DMS114 treated with DMSO at 0.1 percent for 48 hours (cell line): ENCODE measurements around the gene TRAIP.

Experiments used
- DNase-seq: peaks from one replicate; lab custom pipeline; 2025; ENCODE audit not compliant: unreplicated experiment; lab: John Stamatoyannopoulos, UW

TRAIP gene

DNA sequence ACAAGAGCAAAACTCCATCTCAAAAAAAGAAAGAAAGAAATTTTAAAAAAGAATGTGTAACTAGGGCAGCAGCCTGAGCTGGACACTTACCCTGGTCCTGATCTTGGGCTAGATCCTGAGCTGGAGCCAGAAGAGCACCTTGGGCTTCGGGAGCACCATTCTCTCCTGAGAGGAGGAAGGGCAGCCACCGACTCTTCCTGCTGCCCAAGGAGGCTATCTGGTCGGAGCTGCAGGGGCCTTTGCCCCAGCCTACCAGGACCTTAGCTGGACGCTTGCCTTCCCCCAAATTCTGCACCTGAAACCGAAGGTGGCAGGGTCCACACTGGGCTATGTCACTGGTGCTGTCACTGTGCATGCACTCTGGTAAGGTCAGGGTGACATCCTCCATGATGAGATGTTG is 20.2 kb upstream of the TRAIP start:
- no peak for DNase-seq

DNA sequence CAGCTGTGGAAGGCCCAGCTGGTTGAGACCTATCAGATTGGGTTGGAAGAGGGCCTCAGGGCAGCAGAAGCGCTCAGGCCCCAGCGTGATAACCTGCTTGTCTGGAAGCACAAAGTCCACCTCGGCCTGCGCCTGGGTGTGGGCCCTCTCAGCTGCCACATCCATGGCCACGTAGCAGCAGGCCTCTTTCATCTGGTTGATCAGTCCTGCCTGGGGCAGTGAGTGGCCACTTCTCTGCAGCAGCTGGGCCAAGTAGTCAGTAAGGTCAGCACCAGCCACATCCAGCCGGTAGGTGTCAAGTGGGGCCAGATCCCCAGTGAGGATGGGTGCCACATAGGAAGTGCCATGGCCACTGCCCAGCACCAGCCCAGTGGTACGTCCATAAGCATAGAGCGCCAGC is 17.3 kb upstream of the TRAIP start:
- DNase-seq: no peak

DNA sequence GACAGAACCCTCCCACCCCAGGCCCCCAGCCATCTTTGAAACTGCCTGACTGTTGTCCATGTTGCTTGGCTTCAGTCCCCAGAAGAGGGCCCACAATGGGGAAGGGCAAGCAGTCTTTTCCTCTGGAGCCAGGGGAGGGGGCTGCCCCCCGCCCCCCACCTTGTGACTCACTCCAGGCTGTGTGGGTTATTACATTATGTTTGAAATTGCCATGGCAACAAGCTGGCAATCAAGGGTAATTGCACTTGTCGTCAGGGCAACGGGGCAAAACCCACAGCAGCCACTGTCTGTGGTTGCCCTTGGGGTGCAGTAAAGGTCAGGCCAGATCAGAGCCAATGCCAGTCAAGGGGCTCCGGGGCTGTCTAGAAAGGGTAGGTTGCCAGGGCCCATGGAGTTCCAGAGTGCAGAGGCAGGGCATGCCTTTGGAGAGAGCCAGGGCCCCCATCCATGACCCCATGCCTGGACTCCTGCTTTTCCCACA is 16.5 kb upstream of the TRAIP start:
- DNase-seq: no peak

DNA sequence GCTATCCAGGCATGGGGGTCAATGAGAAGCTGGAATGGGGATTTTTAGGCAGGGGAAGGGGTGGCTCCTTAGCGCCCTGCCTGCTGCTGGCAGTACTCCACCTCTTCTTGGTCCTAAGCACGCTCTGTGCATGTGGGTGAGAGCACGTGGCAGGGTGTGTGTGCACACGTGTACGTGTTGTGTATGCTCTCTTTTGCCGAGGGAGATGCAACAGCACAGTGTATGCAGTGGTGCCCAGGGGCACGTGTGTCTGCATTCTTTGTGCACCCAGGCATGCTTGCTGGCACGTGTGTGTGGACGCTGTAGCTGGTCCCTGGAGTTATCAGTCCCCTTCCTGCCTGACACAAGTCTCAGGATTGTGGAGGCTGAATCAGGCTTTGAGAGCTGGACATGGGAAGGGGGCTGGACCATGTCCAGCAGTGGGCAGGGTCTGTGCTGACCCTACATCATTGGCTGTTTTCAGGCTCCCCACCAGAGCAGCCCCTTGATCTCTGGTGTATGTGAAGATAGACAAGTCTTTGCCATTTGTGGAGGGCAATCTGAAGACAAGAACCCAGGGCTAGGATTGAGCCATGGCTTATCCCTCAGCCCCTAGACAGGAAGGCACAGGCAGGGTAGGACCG is 15.3 kb upstream of the TRAIP start:
- DNase-seq: no peak

DNA sequence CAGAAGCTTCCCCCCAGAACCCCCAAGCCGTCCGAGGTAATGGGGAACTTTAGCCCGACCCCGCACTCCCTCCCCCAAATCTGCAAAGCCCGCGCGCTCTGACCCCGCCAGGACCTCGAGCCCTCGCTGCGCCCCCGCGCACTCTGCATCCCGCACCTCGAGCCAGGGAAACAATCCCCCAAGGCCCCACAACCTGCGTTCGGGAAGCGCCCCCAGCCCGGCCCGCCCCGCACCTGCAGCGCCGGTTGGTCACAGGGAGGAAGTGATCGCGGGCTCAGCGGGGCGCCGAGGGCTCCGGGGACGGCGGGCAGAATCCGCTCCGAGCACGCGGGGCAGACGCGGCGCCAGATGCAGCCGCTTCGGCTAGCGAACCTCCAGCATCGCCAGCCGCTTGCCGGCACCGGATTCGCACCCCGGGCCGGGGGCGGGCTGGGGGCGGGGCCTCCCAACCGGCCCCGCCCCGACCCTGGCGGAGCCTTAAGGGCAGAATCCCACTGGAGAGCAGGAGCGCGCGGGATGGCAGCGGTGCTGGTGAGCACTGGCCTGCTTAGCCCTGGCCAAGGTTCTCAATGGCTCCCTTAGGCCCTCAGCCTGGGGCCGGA is 13.3 kb upstream of the TRAIP start, which contains the start of gene CAMKV:
Gene CAMKV, minus strand, starts transcription at position 382 of the 602 bp plus-strand sequence. CDS start 7,518 bp downstream, outside the sequence.
- no peak for DNase-seq

DNA sequence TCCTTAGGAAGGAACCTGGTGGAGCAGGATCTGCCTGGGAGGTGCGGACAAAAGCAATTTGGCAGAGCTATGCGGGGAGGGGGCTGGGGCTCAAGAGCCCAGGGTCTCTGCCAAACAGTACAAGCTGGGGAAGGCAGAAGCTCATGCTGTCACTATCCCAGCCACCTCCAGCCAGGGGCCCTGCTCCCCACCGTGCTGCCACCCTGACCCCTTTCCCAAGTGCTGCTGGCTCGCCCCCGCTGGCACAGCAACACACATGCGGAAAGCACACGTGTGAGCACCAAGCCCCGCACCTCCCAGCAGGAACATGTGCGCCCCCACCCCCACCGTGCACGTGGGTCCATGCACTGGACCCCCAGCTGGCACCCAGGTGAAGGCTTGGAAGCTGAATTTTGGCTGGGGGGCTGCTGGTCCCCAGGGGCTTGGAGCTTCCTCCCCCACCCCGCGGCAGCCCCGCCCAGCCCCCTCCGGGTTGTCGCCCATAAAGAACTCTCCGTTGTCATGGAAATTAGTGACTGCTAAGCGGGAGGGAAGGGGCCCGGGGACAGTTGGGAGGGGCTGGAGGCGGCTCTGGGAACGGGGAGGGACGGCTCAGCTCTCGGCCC is 12.6 kb upstream of the TRAIP start:
- DNase-seq: no peak

DNA sequence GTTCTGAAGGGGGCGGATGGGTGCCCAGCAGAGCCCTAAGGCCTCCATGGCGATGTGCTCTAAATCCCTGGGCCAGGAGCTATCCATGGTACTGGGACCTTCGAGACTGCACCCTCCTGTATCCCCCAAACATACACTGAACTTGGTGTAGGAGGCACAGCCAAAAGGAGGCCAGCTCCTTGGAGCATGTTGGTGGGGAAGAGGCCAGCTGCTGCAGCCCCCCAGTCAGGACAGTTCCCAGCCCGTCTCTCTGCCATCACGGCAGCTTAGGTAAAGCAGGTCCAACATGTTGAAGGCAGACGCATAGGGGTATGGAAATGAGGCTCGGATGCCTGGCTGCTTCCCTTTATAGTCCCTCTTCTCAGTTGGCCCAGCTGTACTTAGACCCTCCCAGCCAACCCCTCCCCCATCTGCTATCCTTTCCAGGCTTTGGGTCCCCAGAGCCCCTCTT is 11.5 kb upstream of the TRAIP start:
- no peak for DNase-seq

DNA sequence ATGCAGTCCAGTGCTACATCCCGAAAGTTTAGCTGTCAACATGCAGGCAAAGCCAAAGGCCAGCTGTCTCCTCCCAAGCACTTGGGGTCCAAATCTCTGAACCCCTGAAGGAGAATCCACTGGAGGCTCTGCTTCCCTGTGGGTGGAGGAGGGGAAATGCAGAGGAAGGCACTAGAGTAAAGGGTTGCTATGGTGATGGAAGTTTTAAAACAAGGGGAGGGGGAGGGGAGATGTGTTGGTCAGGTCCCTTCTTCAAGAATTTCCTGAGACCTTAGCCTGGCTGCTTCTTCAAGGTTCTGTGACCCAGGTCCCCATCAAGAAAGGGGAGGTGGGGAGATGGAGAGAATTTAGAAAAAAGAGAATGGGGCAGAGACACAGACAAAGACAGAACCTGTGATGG is 11.0 kb upstream of the TRAIP start:
- no peak for DNase-seq

DNA sequence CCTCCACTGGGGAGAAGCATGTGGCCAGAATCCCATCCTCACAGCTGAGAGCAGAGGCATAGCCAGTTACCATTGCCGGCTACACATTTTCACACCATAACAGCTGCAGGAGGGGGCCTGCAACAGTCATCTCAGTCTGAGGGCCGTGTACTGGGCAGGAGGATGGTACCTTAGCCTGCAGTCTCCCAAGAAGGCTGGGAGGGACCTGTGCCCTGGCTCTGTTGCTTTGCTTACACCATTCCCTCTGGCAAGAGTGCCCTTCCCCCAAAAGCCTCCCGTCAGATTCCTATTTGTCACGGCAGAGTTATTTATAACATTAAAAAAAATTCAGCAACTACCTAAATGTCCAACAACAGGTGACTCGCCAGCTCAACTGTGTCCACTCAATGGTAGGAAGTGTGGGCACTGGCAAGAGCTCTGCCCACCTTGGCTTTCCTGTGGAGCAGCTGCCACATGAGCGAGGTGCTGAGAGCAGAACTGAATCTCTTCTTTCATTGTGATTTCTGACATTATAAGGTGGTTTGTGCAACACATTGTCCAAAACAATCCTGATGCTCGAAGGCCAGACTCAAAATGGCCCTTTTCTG is 8.9 kb upstream of the TRAIP start:
- DNase-seq: no peak

DNA sequence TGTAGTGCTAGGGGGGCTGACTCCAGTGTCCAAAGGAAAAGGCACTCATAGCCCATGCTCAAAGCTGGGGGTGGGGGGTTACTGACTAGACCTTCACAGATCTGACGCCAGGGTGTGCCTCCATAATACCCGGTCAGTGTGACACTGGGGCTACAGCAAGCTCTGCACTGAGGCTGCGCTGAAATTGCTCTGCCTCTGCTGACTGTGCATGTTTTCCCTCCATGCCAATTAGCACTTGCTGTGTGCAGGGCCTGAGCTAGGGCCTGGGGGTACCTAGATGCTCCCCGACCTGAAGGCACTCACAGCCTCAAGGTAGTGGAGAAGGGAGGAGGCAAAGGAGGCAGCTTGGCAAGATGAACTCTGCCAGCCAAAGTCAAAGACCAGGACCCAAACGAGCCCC is 8.1 kb upstream of the TRAIP start:
- no peak for DNase-seq

DNA sequence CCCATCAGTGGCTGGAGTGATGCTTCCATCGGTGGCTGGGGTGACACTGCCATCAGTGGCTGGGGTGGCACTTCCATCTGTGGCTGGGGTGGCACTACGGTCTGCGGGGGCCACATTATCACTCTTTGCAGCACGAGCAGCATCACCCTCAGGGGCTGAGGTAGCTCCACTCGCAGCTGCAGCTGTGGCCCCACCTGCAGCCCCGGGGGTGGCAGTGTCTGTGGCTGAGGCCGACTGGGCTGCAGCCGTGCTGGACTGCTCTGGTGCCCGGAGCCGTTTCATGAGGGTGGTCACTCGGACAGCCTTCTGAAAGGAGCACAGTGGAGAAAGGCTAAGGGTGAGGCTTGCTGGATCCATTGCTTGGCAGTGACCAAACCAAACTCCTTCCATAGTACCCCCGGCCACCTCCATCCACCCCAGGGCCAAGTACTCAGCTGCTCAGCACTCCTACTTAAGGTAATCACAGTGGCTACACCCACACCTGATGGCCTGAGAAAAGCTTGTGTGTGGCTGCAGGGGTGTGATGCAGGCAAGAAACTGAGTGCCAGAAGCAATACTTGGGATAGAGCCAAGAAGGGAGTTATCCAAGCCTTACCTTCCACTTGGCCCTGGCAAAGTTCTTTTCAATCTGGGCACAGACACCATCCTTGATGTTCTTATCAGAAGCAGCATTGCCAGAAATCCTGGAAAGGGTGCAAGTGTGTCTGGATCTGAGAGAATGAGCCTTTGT is 3.4 kb upstream of the TRAIP start:
- no peak for DNase-seq

DNA sequence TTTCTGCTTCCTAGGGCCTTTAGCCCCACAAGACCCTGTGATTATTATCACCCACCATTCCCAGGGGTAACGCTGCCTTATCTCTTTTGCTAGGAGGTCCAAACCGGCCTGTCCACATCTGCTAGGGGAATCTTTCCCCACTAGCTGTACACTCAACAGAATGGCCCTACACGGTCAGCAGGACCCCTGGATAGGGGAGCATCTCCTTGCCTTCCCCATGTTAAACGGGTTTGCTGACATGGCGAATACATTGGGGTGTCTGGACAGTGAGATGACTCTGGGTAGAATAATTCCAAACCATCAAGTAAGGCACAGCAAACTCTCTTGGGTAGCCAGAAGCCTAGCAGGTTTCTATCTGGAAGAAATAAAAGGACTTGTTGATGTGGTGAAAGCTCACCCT is 702 bp downstream of the TRAIP start:
- DNase-seq: no peak

DNA sequence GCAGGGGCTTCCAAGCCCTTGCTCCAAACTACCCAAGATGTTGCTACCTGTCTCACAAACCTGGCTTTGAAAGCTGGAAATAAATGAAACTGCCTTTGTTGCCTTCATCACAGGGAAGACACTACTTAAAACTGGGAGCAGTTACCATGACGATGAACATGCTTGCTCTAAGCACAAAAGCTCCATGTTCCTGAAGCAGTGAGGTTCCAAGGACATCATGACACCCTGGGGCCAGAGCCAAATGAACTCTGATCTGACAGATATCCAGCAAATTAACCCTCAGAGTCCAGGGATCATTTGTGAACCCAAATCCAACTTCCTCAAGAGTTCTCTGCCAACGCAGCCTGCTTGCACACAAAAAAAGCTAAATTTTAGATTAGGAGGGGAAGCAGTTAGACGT is 10.7 kb downstream of the TRAIP start:
- DNase-seq: no peak

DNA sequence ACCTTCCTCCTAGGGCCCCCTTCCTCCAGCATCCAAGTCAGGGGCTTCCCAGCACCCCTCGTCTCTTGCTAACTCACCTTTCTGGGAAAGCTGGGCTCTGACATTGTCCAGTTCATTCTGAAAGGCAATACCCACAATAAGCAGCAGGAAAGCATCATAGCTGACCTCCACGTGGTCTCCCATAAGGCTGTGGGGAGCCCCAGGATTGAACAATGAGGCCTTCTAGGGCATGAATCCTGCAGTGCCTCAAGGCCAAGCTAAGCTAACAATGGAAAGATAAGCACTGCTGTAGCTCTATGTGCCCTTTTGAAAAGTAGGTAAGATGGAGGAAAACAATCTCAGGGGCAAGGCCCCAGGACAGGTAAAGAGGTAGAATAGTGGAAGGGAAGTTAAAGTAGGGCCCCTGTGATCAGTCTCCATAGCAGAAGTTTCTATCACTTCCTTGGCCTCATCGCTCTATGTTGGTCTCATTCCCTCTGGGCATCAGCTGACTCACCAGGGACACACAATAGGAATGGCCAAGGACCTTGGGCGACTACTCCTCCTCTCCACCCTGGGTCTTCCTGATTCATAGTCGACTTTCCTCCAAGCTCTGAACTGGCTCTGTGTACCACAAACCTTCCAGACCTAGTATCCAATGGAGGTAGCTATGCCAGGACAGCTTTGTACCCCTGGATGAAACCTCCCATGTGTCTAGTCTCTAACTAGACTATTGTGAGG is 11.7 kb downstream of the TRAIP start:
- DNase-seq: no peak

DNA sequence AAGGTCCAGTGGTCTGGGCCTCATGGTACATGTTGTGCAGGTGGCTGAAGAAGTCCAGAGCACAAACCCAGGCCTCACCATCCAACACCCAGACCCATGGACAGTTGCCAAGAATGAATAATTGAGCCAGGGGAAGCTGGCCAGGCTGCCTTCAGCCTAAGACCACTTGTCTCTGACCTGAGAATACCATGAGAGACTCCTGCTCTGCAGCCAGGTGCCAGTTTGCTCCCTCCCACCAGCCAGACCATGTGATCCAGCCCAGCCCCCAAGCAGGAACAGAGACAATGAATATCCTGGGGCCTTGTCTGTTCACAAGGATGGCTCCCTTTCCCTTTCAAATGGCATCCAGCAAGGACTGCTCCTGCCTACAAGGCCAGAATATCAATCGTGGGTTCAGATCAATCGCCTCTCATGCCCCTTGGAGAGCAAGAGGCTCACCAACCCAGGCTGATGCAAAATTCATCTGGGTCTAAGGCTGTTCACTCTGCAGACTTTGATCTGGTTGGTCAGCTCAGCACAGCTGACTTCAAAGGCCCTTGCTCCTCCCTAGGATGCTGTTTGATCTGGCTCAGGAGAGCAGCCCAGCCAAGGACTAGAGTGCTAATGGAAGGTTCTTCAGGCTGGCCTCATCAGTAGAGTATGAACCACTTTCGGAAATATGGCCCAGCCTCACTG is 13.4 kb downstream of the TRAIP start:
- DNase-seq: no peak

DNA sequence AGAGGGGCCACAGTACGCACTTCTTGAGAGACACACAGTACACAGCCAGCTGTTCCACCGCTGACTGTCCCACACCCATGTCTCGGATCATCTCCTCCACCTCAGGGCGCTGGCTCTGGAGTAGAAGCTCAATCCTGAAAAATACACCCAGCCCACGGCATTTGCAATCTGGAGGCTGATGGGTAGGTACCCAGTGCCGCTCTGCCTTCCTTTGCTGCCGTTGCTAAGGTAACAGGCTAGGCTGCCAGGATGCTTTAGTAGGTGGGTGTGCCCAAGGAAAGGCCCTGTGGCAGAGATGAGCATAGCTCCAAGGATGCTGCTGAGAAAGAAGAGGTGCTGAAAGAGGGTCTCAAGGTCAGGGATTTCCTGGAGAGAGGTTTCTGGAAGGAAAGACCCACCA is 14.6 kb downstream of the TRAIP start:
- no peak for DNase-seq

DNA sequence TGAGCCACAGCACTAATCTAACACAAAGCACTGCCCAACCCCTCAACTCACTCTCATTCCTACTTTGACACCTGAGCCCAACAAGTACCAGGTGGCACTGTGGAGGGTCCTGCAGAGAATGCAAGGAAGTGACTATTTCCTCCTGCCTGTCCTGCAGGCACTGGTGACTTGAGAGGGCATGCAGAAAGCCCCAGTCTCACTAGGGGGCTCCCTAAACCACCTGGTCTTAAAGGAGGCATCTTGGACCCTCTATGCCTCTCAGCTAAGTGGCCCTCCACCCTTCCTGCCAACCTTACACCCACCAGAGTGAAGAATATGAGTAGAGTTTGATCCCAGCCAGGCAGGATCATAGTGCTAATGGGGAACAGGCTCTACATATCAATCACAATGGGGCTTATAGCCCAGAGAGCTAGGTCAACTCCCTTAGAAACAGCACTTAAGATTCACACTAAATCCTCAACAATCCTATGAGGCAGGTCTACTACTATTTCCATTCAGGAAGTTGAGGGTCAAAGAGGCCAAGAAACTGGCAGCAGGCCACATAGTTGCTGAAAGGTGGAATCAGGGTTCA is 15.2 kb downstream of the TRAIP start:
- DNase-seq: no peak

DNA sequence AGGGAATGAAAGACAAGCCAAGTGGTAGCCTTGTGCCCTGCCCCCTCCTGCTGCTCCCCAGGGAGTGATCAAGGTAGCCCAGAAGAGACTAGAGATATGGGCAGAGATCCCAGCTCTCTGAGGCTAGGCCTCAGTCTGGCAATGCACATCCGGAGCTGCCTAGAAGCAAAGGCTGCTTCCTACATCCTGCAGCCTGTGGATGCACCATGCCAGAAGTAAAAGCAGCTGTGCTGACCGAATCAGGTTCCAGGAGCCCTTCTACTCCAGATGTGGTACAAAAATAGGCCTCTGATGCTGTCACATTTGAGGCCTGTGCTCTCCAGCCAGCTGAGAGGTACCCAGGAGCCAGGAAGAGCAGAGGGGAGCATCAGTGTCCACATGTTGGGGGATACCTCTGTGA is 16.0 kb downstream of the TRAIP start:
- no peak for DNase-seq

DNA sequence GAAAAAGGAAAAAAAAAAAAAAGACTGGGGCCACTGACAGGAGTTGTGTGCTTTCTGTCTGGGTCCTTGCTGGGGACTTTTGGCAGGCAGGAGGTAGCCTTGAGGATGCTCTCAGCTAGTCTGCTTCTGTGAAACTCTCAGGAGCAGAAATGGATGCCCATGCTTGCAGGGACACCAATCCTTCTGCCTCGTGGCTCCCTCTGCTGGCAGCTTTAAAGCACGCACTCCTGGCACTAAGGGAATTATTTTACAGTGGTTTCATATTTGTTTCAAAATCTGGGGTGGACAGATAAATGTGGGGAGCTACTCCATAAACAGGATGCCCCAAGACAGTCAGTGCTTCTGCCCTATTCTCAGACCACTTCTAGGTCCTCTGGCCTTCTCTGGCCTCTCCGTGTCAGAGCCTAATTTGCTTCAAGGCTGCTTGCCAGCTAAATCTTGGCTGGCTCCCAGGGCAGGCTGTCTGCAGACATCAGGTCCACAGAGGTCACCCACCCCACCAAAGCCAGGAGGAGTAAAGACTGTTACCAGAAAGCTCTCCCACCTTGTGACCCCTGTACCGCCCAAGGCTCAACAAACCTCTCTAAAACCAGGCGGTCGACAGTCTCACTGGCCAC is 17.1 kb downstream of the TRAIP start:
- peak; percentile 49 for DNase-seq
